ENCODE measurements around the gene DGKQ. TPM values are rescaled to one million over a fixed set of nuclear protein-coding genes. Genes with fewer than 3 reads are reported as not detected.

Gene DGKQ
- total RNA-seq, 1 experiment from 2014 or later, result 11.8 TPM

GRCh38 chr4:1019729-1020470 is 46.5 kb upstream of the DGKQ start:
- H3K9me3 Mint-ChIP-seq (ENCODE audit: low read depth, unreplicated experiment), result no peaks in the 10 kb centered on the region
- H3K27ac Mint-ChIP-seq (ENCODE audit: unreplicated experiment), result no peak overlapping the region
- no TSS peak for BruUV-seq (replicated peaks)
- DNase-seq, result no peak
- H3K36me3 Mint-ChIP-seq (ENCODE audit: insufficient read depth, unreplicated experiment), result peaks cover 4% of the 10 kb centered on the region
- TF ChIP-seq CTCF (IDR thresholded peaks at IDR 0.05; ENCODE audit: unreplicated experiment), result no peak
- intact Hi-C loops (cut with micrococcal nuclease; ENCODE audit: unreplicated experiment), result no loop called here
- no peaks in the 10 kb centered on the region for H3K27me3 Mint-ChIP-seq (ENCODE audit: unreplicated experiment)
- CTCF ChIA-PET, result no interaction called here
- H3K4me3 Mint-ChIP-seq (ENCODE audit: low read depth, unreplicated experiment), result no peak overlapping the region
- H3K4me1 Mint-ChIP-seq (ENCODE audit: low read depth, unreplicated experiment), result no peaks in the 10 kb centered on the region

- BruUV-seq (replicated peaks), result no TSS peak
- Mint-ChIP-seq H3K36me3 (ENCODE audit: insufficient read depth, unreplicated experiment) (no peaks in the 10 kb centered on the region), H3K4me1 (ENCODE audit: low read depth, unreplicated experiment) (no peaks in the 10 kb centered on the region), H3K27me3 (ENCODE audit: unreplicated experiment) (no peaks in the 10 kb centered on the region), H3K27ac (ENCODE audit: unreplicated experiment) (no peak overlapping the region), H3K4me3 (ENCODE audit: low read depth, unreplicated experiment) (no peak overlapping the region), H3K9me3 (ENCODE audit: low read depth, unreplicated experiment) (no peaks in the 10 kb centered on the region)
- CTCF ChIA-PET, result no interaction called here
- DNase-seq, result no peak
- TF ChIP-seq CTCF (IDR thresholded peaks at IDR 0.05; ENCODE audit: unreplicated experiment), result no peak
- intact Hi-C loops (cut with micrococcal nuclease; ENCODE audit: unreplicated experiment), result no loop called here
These were observed 46.0 kb upstream of the DGKQ start for GRCh38 chr4:1019320-1019719.

- Mint-ChIP-seq H3K36me3 (ENCODE audit: insufficient read depth, unreplicated experiment) (peaks cover 8% of the 10 kb centered on the region), H3K27ac (ENCODE audit: unreplicated experiment) (no peak overlapping the region), H3K4me3 (ENCODE audit: low read depth, unreplicated experiment) (no peak overlapping the region), H3K4me1 (ENCODE audit: low read depth, unreplicated experiment) (no peaks in the 10 kb centered on the region), H3K9me3 (ENCODE audit: low read depth, unreplicated experiment) (no peaks in the 10 kb centered on the region), H3K27me3 (ENCODE audit: unreplicated experiment) (no peaks in the 10 kb centered on the region)
- BruUV-seq (replicated peaks), result no TSS peak
- CTCF ChIA-PET, result no interaction called here
- no peak for TF ChIP-seq CTCF (IDR thresholded peaks at IDR 0.05; ENCODE audit: unreplicated experiment)
- DNase-seq, result no peak
- intact Hi-C loops (cut with micrococcal nuclease; ENCODE audit: unreplicated experiment), result no loop called here
These were observed 45.0 kb upstream of the DGKQ start for GRCh38 chr4:1018147-1019020.

GRCh38 chr4:1017706-1018105 is 44.3 kb upstream of the DGKQ start:
- intact Hi-C loops (cut with micrococcal nuclease; ENCODE audit: unreplicated experiment), result no loop called here

More at GRCh38 chr4:1017706-1018105, 44.3 kb upstream of the DGKQ start:
- no peak for TF ChIP-seq CTCF (IDR thresholded peaks at IDR 0.05; ENCODE audit: unreplicated experiment)
- no peaks in the 10 kb centered on the region for H3K4me1 Mint-ChIP-seq (ENCODE audit: low read depth, unreplicated experiment)
- no peak for DNase-seq
- peaks cover 11% of the 10 kb centered on the region for H3K36me3 Mint-ChIP-seq (ENCODE audit: insufficient read depth, unreplicated experiment)
- no peaks in the 10 kb centered on the region for H3K27me3 Mint-ChIP-seq (ENCODE audit: unreplicated experiment)
- no TSS peak for BruUV-seq (replicated peaks)
- no peak overlapping the region for H3K4me3 Mint-ChIP-seq (ENCODE audit: low read depth, unreplicated experiment)
- H3K9me3 Mint-ChIP-seq (ENCODE audit: low read depth, unreplicated experiment), result no peaks in the 10 kb centered on the region
- H3K27ac Mint-ChIP-seq (ENCODE audit: unreplicated experiment), result no peak overlapping the region
- CTCF ChIA-PET, result no interaction called here
